Inflammatory macrophage (primary cell): ENCODE results near the gene CRACDL.
A peak's percentile ranks its signal among the peaks of the same experiment; 100 is the strongest.

Source experiments
- DNase-seq, 2 donors: peaks; one replicate each; pipeline ENCODE4 v3.0.0-alpha.2; 2020 to 2022

CRACDL gene

DNA sequence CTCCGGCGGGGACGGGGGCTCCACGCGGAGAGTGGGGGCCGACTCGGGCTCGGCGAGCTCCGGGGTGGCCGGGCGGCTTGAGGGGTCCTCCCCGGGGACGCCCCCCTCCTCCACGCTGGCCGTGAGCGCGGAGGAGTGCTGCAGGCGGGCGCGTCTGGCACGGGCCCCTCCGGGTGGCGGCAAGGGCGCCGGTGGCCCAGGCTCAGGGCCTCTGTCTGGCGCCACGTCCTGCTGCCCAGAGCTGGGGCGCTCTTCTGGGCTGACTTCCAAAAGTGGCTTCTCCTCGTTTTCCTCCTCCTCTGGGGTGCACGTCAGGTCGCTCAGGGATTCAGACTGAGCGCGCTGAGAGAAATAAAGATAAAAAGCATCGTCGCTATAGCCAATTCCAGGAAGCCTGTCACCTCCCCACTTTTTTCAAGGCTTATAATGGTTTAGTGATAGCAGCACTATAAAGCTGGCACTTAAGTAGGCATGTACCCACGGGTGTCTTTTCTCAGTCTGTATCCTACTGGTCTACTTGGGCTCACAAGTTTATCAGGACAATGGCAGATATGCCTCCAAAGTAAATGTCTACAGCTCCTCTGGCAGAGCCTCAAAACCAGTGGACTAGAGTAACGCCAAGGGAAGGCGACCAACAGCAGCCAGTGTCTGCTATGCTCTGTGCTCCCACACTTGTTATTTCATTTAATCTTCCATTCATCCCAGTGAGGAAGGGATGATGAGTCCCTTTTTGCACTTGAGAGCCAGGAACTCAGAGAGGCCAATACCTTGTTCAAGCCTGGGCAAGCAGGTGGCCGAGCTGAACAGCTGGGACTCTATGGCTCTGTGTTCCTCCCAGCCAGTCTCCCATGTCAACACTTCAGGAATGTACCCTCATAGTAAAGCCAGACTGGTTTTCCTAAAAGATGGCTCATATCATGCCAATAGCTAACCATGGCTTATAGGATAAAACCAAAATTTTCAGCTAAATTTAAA lies 112.5 kb downstream of the CRACDL start:
- DNase-seq, result no peak

DNA sequence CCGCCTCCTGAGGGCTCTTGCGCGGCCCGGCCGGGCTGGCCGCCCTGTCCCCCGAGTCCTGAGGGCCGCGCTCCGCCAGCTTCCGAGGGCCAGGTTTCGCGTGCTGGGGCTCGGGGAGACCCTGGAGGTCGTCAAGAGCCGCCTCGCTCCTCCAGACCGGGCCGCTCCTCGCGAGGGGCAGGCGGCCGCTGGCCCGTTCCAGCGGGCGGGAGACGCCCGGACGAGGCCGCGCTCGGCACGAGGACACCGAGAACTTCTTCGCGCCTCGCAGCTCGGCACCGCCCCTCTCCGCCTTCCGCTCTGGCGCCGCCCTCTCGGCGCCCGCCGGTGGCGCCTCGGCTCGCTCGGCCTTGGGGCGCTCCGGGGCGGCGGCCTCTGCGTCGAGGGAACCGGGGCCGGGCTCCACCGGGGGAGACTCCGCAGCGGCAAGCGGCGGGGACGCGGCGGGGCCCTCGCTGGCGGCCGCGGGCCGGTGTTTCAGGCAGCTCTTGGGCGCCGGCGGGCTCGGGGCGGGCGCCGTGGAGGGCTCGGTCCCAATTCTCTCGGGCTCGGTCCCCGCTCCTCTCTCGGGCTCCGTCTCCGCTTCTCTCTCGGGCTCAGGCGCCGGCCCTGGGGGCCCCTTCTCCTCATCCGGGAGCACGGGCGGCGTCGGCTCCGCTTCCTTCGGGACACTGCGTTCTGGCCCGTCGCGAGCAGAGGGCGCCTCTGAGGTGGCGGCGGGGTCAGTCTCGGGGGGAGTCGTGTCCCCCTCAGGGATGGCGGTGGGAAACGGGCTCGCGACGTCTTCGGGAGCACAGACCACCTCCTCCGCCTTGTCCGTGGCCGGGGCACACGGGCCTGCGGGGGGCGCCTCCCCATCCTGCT lies 113.5 kb downstream of the CRACDL start:
- peak; percentile 57 to 59 for DNase-seq

- no peak for DNase-seq
These were observed 114.3 kb downstream of the CRACDL start for GRCh38 chr2:98821629-98822135.

- DNase-seq, result no peak
These were observed 116.7 kb downstream of the CRACDL start for GRCh38 chr2:98819231-98819766.

DNA sequence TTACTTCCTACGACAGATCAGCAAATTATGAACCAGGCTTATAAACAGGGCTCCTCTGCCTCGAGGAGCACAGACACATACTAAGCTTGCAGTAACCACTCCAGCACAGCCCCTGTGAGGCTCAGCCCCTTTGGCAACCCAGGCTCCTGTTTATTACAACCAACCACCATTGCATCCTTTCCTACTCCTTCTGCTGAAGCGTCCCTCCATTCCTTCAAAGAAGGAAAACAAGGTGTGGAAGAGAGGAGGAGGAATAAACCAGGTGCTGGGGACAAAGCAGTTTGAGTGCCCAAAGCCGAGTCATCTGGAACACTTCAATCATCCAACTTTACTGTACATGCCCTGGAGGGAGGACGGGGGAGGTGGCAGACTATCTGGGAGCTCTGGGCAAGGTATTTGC lies 117.9 kb downstream of the CRACDL start:
- DNase-seq, result no peak

DNA sequence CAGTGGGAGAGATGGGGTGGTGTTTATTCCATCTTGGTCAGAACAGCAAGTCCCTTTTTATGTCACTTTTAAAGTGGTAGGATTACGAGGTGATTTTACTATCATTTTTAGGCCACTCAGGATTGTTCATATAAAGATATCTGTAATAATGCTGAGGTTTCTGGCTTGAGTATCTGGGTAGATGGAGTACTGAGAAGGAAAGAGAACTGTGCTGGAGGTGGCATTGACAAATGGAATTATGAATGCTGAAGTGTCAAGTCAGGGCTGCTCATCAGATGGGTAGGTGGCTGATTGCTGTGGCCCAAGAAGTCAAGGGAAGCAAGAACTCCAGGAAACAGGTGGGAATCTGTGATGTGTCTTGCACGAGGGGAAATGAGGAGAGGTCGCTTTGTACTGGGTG lies 119.7 kb downstream of the CRACDL start:
- DNase-seq, result no peak

DNA sequence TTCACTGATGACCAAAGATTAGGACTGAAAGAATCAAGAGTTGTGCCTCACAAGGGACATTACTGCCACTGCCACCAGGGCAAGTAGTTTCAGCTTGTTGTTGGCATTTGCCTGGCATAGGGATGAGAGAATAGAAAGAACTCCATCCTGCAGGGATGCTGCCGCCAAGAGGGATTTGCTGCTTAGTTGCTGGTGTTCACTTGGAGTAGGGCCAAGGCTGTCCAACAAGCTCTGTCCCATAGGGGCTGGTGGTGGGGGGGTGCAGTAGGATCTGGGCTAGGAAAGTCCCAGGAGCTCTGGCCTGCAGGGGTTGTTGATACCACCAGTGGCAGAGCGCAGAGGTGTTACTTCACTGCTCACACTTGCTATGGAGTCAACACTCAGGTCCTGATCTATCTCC lies 120.2 kb downstream of the CRACDL start:
- no peak for DNase-seq

- peak; percentile 26 to 52 for DNase-seq
These were observed 124.3 kb downstream of the CRACDL start for GRCh38 chr2:98811766-98812165.

DNA sequence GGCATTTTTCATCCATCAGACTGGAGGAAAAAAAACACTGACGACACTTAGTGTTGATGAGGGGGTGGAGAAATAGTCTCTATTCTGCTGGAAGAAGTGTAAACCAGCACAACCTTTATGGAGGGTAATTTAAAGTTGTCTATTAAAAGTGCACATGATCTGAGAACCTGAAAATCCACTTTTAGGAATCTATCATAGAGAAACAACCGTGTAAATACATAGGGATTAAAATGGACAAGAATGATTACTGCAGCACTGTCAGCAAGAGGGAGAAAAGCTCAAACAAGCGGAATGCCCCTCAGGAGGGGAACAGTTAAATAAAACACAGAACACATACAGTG lies 125.5 kb downstream of the CRACDL start:
- DNase-seq, result no peak

- no peak for DNase-seq
These were observed 126.0 kb downstream of the CRACDL start for GRCh38 chr2:98809878-98810587.

DNA sequence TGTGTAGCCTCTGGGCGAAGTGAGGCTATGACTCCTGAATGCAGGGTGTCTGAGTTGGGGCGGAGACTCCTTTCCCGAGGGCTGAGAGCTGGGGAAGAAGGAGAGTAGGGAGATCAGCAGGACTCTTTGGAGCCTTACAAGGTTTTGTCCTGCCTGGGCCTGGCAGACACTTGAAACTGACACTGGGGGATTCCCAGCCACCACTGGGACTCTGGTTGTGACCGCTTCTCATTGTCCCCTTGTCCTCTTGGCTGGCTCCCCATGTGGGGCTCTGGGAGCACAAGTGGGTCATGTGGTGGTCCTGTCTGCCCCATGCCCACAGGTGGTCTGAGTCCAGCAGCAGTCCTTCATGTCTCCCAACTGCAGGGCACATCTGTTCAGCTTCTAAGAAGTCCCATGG lies 126.9 kb downstream of the CRACDL start:
- DNase-seq, result no peak

DNA sequence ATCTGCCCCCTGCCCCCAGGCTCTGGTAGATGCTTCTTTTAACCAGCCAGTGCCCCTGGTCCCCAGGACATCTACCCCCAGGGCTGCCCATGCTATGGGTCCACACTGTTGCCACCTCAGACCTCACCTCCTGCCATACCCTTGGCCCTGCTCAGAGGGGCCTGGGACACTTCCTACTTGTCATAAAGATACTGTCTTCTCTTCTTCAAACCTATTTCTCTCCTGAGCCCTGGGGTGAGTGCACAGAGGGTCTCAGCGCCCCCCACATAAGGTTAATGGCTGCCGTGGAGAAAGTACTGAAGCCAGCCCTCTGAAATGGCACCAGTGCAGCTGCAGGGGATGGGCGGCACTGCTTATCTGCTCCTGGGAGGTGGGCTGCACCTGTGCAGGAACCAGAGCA lies 127.5 kb downstream of the CRACDL start:
- DNase-seq, result no peak

- no peak for DNase-seq
These were observed 128.1 kb downstream of the CRACDL start for GRCh38 chr2:98807929-98808328.

GRCh38 chr2:98807221-98807620 lies 128.8 kb downstream of the CRACDL start:
- DNase-seq, result peak; percentile 20 to 27

GRCh38 chr2:98806236-98806697 lies 129.8 kb downstream of the CRACDL start:
- no peak for DNase-seq

- peak; percentile 86 to 88 for DNase-seq
These were observed 130.4 kb downstream of the CRACDL start for GRCh38 chr2:98805412-98806171.

GRCh38 chr2:98804736-98805135 lies 131.3 kb downstream of the CRACDL start:
- no peak for DNase-seq

DNA sequence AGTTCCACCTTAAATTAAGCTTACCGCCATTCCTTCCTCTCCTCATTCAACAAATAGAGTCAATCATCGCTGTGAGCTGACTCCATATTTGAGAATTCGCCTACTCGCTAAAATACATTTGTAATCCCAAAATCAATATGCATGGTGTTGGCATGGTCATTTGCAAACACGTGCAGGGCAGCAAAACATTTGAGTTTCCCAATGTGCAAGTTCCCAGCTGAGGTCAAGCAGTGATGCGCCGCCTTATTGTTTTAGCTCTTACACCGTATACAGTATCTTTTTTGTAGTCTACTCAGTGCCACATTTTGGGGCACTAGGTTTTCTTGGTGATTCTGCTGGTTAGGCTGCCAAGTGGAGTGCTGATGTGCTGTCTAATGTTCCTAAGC lies 131.8 kb downstream of the CRACDL start:
- no peak for DNase-seq

GRCh38 chr2:98803405-98804264 lies 132.4 kb downstream of the CRACDL start:
- no peak for DNase-seq

DNA sequence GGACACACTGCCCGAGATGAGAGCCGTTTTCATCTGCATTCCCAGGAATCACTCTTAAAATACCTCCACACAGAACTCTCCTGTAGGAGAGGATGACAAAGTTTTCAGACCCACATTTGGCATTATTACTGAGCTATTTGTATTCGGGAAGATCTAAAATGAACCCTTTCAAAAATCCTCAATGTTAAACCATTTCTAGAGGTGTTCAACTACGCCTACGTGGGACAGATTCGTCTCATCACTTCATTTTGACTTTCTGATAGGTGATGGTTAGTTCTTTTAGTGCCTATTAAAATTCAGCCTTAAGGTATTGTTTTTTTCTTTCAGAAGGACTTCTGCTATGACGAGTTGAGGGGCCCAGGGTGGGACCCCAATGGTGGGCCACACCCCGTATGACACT lies 133.7 kb downstream of the CRACDL start:
- no peak for DNase-seq

DNA sequence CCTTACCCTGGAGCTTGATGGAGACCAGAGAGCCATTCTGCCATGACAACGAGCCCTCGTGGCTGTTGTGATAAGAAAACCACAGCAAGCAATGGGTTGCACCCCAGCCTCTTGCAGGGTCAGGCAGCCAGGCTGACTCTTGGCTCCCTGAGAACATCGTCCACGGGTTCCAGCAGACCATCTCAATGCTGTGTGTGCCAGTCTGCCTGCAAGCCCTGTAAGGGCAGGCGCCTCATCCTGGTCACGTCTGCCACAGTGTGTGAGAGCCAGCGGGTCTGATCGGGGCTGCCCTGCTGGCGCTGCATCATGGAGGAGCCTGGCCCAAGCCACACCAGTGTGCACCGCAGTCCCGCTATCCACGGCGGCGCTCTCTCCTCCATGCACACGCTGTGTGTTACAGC lies 134.1 kb downstream of the CRACDL start:
- no peak for DNase-seq
